ENCODE measurements around the gene AMDHD2. TPM values are rescaled to one million over a fixed set of nuclear protein-coding genes. Genes with fewer than 3 reads are reported as not detected.

The AMDHD2 gene
- total and polyA plus RNA-seq, 2 of the 13 experiments (the other 11 are each of a cell fraction or from before 2014, with no cell fraction given), result 33.5 to 39.1 TPM

GRCh38 chr16:2484898-2485508 lies 35.2 kb upstream of the AMDHD2 start (continued):
- TF ChIP-seq SOX6 (IDR thresholded peaks at IDR 0.05), result no peak
- peak; percentile 87 for TF ChIP-seq SOX6 (CRISPR knock-in tag; IDR thresholded peaks at IDR 0.05)
- TF ChIP-seq GPBP1L1 (CRISPR knock-in tag; IDR thresholded peaks at IDR 0.05), result no peak
- no peak for TF ChIP-seq ZBTB42 (CRISPR knock-in tag; IDR thresholded peaks at IDR 0.05)
- no peak for TF ChIP-seq HMGA1 (CRISPR knock-in tag; conservative IDR thresholded peaks at IDR 0.05)
- no peak for TF ChIP-seq ZNF557 (CRISPR knock-in tag; IDR thresholded peaks at IDR 0.05)
- TF ChIP-seq BORCS8-MEF2B (CRISPR knock-in tag; IDR thresholded peaks at IDR 0.05), result peak; percentile 87
- no peak for TF ChIP-seq ZNF512 (CRISPR knock-in tag; IDR thresholded peaks at IDR 0.05)
- TF ChIP-seq ZMYM3 (CRISPR knock-in tag; IDR thresholded peaks at IDR 0.05), result peak; percentile 15; the same call in 1 of the 2 replicates
- TF ChIP-seq KLF15 (CRISPR knock-in tag; IDR thresholded peaks at IDR 0.05; ENCODE audit: borderline replicate concordance), result no peak
- TF ChIP-seq ZNF772 (CRISPR knock-in tag; IDR thresholded peaks at IDR 0.05), result peak; percentile 87
- peak; percentile 37 for TF ChIP-seq TFE3 (CRISPR knock-in tag; IDR thresholded peaks at IDR 0.05)
- no peak for TF ChIP-seq ATF5 (CRISPR knock-in tag; IDR thresholded peaks at IDR 0.05; ENCODE audit: low read depth)
- 0 out of 2 replicates have a peak, but pooled peaks have one; percentile 47 for TF ChIP-seq ZNF335 (CRISPR knock-in tag; IDR thresholded peaks at IDR 0.05)
- peak; percentile 56; the same call in 1 of the 2 replicates for TF ChIP-seq POGK (CRISPR knock-in tag; conservative IDR thresholded peaks at IDR 0.05)
- peak; percentile 85 for TF ChIP-seq IKZF5 (CRISPR knock-in tag; IDR thresholded peaks at IDR 0.05)
- TF ChIP-seq TERF1 (CRISPR knock-in tag; IDR thresholded peaks at IDR 0.05), result no peak
